PFSK-1 (cell line): Measurements from ENCODE around the gene UNC93B1.

ENCODE experiments used
- FOXP2 ChIP-seq: optimal IDR thresholded peaks from 2 replicates; pipeline ENCODE3; 2011; ENCODE audit warnings: borderline replicate concordance, control low read depth, inconsistent platforms; ENCODE audit not compliant: insufficient read depth; ENCODE audit errors: extremely low read length, extremely low read depth
- POLR2AphosphoS5 ChIP-seq: IDR thresholded peaks from 2 replicates; pipeline ENCODE4 v1.6.1; 2012; ENCODE audit warnings: low read depth, mild to moderate bottlenecking, control low read depth, low read length, moderate library complexity
- SIN3A ChIP-seq: IDR thresholded peaks from 2 replicates; pipeline ENCODE4 v1.6.1; 2012; ENCODE audit warnings: mild to moderate bottlenecking, low read length, moderate library complexity, borderline replicate concordance; ENCODE audit not compliant: insufficient read depth
- TAF1 ChIP-seq: IDR thresholded peaks from 2 replicates; pipeline ENCODE4 v1.6.1; 2012; ENCODE audit warnings: low read length, control low read depth, borderline replicate concordance; ENCODE audit not compliant: insufficient read depth
- TF ChIP-seq, protein P1 (sequence below), 2 experiments: IDR thresholded peaks; 2 replicates each; pipeline versions ENCODE4 v1.6.1 to v1.8.0; 2011 to 2012; ENCODE audit warnings: low read depth in 2 of 2, low read length in 2 of 2, control low read depth in 1 of 2, inconsistent platforms in 1 of 2, mild to moderate bottlenecking in 1 of 2, moderate library complexity in 1 of 2; ENCODE audit not compliant: insufficient read depth in 1 of 2

UNC93B1 gene

DNA sequence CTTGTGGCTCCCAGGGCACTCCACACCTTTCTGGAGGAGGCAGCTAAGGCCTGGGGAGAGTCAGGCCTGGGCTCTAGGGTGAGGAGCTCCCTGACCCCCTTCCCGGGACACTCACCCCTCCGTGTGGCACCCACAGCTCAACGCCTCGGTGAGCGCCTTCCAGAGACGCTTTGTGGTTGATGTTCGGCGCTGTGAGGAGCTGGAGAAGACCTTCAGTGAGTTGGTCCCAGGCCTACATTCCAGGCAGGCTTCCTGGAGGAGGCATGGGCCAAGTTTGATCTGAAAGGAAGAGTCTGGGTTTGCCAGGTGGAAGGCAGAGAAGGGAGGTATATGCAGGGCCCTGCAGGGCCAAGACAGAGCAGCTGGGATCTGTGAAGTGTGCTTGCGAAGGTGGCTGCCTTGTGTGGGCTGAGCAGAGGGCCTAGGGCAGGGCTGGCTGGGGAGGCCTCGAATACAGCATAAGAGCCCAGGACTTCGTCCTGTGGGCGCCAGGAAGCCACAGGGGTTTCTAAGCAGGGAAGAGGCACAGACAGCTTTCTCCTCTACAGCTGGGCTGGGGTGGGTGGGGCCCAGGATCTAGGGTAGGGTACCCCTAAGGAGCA lies 37.8 kb upstream of the UNC93B1 start:
- TF ChIP-seq, protein P1, sequence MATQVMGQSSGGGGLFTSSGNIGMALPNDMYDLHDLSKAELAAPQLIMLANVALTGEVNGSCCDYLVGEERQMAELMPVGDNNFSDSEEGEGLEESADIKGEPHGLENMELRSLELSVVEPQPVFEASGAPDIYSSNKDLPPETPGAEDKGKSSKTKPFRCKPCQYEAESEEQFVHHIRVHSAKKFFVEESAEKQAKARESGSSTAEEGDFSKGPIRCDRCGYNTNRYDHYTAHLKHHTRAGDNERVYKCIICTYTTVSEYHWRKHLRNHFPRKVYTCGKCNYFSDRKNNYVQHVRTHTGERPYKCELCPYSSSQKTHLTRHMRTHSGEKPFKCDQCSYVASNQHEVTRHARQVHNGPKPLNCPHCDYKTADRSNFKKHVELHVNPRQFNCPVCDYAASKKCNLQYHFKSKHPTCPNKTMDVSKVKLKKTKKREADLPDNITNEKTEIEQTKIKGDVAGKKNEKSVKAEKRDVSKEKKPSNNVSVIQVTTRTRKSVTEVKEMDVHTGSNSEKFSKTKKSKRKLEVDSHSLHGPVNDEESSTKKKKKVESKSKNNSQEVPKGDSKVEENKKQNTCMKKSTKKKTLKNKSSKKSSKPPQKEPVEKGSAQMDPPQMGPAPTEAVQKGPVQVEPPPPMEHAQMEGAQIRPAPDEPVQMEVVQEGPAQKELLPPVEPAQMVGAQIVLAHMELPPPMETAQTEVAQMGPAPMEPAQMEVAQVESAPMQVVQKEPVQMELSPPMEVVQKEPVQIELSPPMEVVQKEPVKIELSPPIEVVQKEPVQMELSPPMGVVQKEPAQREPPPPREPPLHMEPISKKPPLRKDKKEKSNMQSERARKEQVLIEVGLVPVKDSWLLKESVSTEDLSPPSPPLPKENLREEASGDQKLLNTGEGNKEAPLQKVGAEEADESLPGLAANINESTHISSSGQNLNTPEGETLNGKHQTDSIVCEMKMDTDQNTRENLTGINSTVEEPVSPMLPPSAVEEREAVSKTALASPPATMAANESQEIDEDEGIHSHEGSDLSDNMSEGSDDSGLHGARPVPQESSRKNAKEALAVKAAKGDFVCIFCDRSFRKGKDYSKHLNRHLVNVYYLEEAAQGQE (IDR thresholded peaks at IDR 0.05; ENCODE audit: insufficient read depth in 1 of 2, low read depth in 2 of 2, low read length in 2 of 2) = no peak
- TF ChIP-seq SIN3A = no peak
- TF ChIP-seq TAF1 = no peak
- no peak for TF ChIP-seq POLR2AphosphoS5
- TF ChIP-seq FOXP2 = no peak

DNA sequence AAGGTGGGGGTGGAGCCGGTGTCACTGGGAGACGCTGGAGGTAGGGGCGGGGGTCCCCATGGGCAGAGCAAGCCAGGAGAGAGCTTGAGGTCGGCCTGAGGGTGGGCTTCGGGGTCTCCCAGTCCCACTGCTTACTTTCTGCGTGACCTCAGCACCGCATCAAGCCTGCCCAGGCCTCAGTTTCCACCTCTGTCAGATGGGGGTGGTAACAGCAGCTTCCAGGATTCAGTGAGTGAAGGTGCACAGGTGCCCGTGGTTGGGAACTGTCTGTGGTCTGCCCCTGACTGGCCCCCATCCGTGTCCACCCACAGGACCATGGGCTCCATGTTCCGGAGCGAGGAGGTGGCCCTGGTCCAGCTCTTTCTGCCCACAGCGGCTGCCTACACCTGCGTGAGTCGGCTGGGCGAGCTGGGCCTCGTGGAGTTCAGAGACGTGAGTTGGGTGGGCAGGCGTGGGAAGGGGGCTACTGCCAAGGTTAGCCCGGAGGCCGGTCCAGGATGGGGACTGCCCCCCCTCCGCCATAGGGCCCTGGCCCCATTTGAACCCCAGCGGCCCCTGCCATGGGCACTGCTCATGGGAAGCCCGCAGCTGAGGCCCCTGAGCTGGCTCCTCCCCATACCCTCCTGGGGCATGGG lies 37.2 kb upstream of the UNC93B1 start:
- TF ChIP-seq FOXP2 (no peak), POLR2AphosphoS5 (no peak), SIN3A (no peak), TAF1 (no peak)
- TF ChIP-seq, protein P1 (IDR thresholded peaks at IDR 0.05; ENCODE audit: insufficient read depth in 1 of 2, low read depth in 2 of 2, low read length in 2 of 2) = no peak

DNA sequence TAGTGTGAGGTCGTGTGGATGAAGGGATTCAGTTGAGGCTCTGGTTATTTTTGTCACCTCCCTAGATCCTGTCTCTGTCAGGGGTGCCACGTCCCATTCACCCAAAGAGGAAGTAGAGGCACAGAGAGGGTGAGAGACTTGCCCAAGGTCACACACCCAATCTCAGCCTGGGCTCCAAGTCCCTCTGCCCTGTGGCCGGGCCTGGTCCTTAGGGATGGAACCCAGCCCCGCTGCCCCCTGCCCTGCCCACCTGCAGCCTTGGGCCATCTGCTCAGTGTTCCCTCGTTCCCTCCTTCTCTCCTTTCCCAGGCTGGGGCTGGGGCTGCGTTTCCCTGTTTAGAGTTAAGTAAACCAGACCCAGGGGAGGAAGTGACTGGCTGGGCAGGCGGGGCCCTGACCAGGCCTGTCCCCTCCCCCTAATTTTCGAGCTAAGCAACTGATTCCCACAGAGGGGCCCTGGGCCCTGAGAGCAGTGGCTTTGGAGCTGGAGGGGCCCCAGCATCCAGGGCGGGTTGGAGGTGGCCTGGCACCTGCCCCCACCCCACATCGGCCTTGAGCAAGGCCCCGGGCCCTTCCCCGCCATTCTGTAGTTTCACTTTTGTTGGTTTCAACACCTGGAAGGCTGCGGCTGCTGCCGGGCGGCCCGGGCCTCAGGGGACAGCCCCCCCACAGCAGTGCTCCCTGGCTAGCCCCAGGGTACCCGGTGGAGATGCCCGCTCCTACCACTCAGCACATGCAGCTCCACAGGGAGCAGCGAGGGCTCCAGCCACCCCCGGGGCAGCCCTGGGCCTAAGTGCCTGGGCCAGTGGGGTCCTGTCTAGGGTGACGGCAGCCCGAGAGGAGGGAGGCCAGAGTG lies 36.4 kb upstream of the UNC93B1 start:
- no peak for TF ChIP-seq TAF1
- TF ChIP-seq, protein P1 (IDR thresholded peaks at IDR 0.05; ENCODE audit: insufficient read depth in 1 of 2, low read depth in 2 of 2, low read length in 2 of 2) = no peak

DNA sequence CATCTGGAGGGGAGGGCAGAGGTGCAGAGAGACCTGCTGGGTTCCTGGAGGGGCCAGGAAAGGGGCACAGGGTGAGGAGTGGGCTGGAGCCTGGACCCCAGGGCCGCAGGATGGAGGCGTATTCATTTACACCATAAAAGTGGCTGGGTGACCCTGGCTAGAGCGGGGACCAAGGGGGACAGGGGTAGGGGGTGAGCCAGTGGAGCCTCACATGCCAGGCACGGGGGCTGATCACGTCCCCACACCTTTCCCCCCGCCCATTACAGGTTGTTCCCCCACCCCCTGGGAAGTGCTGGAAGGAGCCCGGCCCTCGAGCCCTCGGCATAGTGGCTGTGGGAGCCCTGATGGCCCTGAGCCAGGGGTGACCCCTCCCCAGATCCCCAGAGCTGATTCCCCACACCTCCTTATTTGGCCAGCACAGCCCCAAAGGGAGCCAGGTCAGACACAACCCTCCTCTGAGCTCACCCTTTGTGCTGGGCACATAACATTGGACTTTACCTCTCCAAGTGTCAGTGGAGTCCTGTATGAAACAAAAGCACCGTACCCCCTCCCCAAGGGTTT lies 35.7 kb upstream of the UNC93B1 start:
- TF ChIP-seq POLR2AphosphoS5 = no peak
- no peak for TF ChIP-seq SIN3A
- TF ChIP-seq TAF1 = no peak
- TF ChIP-seq, protein P1 (IDR thresholded peaks at IDR 0.05; ENCODE audit: insufficient read depth in 1 of 2, low read depth in 2 of 2, low read length in 2 of 2) = no peak
- no peak for TF ChIP-seq FOXP2
